PC-3 (cell line): Measurements from ENCODE around the gene UHRF1.

Experiments
- EZH2 ChIP-seq: fragments of 300-600 bp; sonication (generic); IDR thresholded peaks from one replicate; pipeline ENCODE4 v1.6.1; 2017; ENCODE audit warnings: antibody characterized with exemption, mild to moderate bottlenecking, low read length; ENCODE audit not compliant: unreplicated experiment
- TF ChIP-seq, protein P1 (sequence below): fragments of 300-600 bp; sonication (generic); conservative IDR thresholded peaks from 2 replicates; pipeline ENCODE4 v1.5.1; 2017; ENCODE audit warnings: antibody characterized with exemption, low read depth, mild to moderate bottlenecking, low read length

DNA sequence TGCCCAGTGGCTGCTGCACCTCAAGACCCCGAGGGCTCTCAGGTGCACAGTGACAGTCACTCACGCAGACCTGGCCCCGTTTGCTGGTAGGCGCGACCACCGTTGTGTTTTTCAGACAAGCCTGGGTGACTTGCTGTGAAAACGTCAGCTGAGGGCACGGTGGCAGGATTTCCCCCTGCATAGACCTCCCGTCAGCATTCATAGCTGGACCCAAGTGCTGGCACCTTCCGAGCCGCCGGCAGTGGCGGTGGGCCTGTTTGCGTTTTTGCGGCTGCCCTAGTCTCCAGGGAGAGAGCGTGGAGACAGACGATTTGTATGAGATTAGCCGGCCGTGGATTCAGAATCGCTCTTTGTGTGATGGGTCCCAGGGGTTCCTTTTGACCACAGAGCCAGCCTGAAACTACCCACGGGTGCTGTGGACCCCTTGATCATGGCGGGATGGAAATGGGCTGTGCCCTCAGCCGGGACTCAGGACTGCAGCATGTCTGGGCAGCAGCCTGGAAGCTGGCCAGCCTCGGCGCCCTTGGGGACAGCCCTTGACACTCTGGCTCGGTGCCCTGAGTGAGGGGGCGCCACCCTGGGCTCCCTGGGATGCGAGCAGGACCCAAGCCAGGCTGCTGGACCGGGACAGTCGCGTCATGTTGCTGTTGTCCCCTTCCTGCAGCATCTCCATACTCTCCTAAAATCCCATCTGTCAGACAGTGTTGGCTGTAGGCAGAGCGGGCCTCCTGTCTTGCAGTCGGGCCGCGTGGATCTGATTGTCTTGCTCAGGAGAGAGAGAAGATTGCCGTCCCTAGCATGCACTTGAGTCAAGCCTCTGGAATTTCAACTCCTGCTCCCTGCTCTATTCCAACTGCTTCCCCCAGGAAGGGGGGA lies 68.2 kb downstream of the UHRF1 start:
- TF ChIP-seq, protein P1, sequence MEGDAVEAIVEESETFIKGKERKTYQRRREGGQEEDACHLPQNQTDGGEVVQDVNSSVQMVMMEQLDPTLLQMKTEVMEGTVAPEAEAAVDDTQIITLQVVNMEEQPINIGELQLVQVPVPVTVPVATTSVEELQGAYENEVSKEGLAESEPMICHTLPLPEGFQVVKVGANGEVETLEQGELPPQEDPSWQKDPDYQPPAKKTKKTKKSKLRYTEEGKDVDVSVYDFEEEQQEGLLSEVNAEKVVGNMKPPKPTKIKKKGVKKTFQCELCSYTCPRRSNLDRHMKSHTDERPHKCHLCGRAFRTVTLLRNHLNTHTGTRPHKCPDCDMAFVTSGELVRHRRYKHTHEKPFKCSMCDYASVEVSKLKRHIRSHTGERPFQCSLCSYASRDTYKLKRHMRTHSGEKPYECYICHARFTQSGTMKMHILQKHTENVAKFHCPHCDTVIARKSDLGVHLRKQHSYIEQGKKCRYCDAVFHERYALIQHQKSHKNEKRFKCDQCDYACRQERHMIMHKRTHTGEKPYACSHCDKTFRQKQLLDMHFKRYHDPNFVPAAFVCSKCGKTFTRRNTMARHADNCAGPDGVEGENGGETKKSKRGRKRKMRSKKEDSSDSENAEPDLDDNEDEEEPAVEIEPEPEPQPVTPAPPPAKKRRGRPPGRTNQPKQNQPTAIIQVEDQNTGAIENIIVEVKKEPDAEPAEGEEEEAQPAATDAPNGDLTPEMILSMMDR = no peak
- no peak for TF ChIP-seq EZH2
